GM19240 (cell line): ENCODE results near the gene TRAM2.

ENCODE experiments used
- DNase-seq: peaks from one replicate; pipeline ENCODE4 v3.0.0; 2011; ENCODE audit warnings: low spot score; ENCODE audit not compliant: insufficient read length

The TRAM2 gene

GRCh38 chr6:52595000-52595795 is 18.3 kb upstream of the TRAM2 start:
- peak; percentile 35 for DNase-seq

- no peak for DNase-seq
Observed at GRCh38 chr6:52594221-52594620, 17.4 kb upstream of the TRAM2 start.

GRCh38 chr6:52591832-52592231 is 15.0 kb upstream of the TRAM2 start:
- no peak for DNase-seq

- DNase-seq, result no peak
Observed at GRCh38 chr6:52590152-52590891, 13.5 kb upstream of the TRAM2 start.

- no peak for DNase-seq
Observed at GRCh38 chr6:52588710-52589091, 11.8 kb upstream of the TRAM2 start.

- DNase-seq, result no peak
Observed at GRCh38 chr6:52588087-52588709, 11.3 kb upstream of the TRAM2 start.

GRCh38 chr6:52587001-52587400 is 10.1 kb upstream of the TRAM2 start:
- no peak for DNase-seq

GRCh38 chr6:52584203-52584602 is 7.3 kb upstream of the TRAM2 start:
- no peak for DNase-seq

GRCh38 chr6:52582996-52583395 is 6.1 kb upstream of the TRAM2 start:
- DNase-seq, result no peak

- no peak for DNase-seq
Observed at GRCh38 chr6:52582446-52582845, 5.6 kb upstream of the TRAM2 start.

GRCh38 chr6:52580905-52581304 is 4.0 kb upstream of the TRAM2 start:
- no peak for DNase-seq

GRCh38 chr6:52579006-52579660 is 2.3 kb upstream of the TRAM2 start:
- DNase-seq, result no peak

- DNase-seq, result no peak
Observed at GRCh38 chr6:52577778-52578463, 1.1 kb upstream of the TRAM2 start.

GRCh38 chr6:52576392-52577021 is 353 bp downstream of the TRAM2 start:
- DNase-seq, result no peak

GRCh38 chr6:52576054-52576391 is 837 bp downstream of the TRAM2 start:
- DNase-seq, result no peak

- DNase-seq, result no peak
Observed at GRCh38 chr6:52575502-52575892, 1.4 kb downstream of the TRAM2 start.

- DNase-seq, result peak; percentile 59
Observed at GRCh38 chr6:52574709-52575501, 2.0 kb downstream of the TRAM2 start.

GRCh38 chr6:52573295-52573694 is 3.6 kb downstream of the TRAM2 start:
- no peak for DNase-seq

GRCh38 chr6:52572536-52572935 is 4.3 kb downstream of the TRAM2 start:
- DNase-seq, result no peak

- DNase-seq, result no peak
Observed at GRCh38 chr6:52571099-52571755, 5.6 kb downstream of the TRAM2 start.
